Stomach (tissue), 9 donors: ENCODE results near the gene FCRLB. TPM values are rescaled to one million over a fixed set of nuclear protein-coding genes. Genes with fewer than 3 reads are reported as not detected.

Experiments used
- DNase-seq, 2 donors: peaks; one replicate each; pipeline versions ENCODE4 v3.0.0 to v3.0.0-alpha.2; 2013 to 2019
- H3K27ac ChIP-seq, 5 donors: fragments of 200-600 bp in 4 of 5; sonication (generic) in 4 of 5; one replicate each; pipeline ENCODE4 v1.5.1; 2013 to 2019; ENCODE audit warnings: mild to moderate bottlenecking in 1 of 5, moderate library complexity in 1 of 5
- H3K27me3 ChIP-seq, 3 donors: fragments of 200-600 bp; sonication (generic); one replicate each; pipeline ENCODE4 v1.5.1; 2017 to 2019; ENCODE audit warnings: mixed run types in 1 of 3
- H3K36me3 ChIP-seq, 4 donors: fragments of 200-600 bp; sonication (generic); 1 replicate in 3 of 4; 2 replicates in 1 of 4; pipeline ENCODE4 v1.5.1; 2016 to 2019
- H3K4me1 ChIP-seq, 4 donors: fragments of 200-600 bp; sonication (generic); one replicate each; pipeline ENCODE4 v1.5.1; 2016 to 2019
- H3K4me3 ChIP-seq, 4 donors: fragments of 200-600 bp; sonication (generic) in 3 of 4; one replicate each; pipeline ENCODE4 v1.5.1; 2016 to 2019; ENCODE audit warnings: mild to moderate bottlenecking in 1 of 4
- H3K9me3 ChIP-seq, 4 donors: fragments of 200-600 bp; sonication (generic); one replicate each; pipeline ENCODE4 v1.5.1; 2016 to 2019
- EP300 ChIP-seq: sonication (generic); formaldehyde crosslinking; IDR thresholded peaks from one replicate; pipeline ENCODE4 v1.6.1; 2017; ENCODE audit warnings: antibody characterized with exemption
- POLR2A ChIP-seq, 4 donors: fragments of 450-650 bp; IDR thresholded peaks; one replicate each; pipeline ENCODE4 v1.6.1; 2016; ENCODE audit warnings: antibody characterized with exemption in 4 of 4, control low read depth in 2 of 4, mild to moderate bottlenecking in 1 of 4, moderate library complexity in 1 of 4
- POLR2AphosphoS5 ChIP-seq, 3 donors: sonication (generic); formaldehyde crosslinking; IDR thresholded peaks; one replicate each; pipeline ENCODE4 v1.6.1; 2016; ENCODE audit warnings: antibody characterized with exemption in 3 of 3
- WGBS, 5 donors: extraction: QIAGEN DNeasy Blood & Tissue Kit in 3 of 5; methylation state at CpG; one replicate each; pipeline versions ENCODE4 v1.1.5 to v1.1.7; 2013 to 2018; 5-methylcytosine and 5-hydroxymethylcytosine counted together
- intact Hi-C: fragments of 100-400 bp; cut with DNase I; formaldehyde crosslinking; loops from one replicate; pipeline ENCODE4 v1.15.1; 2023; ENCODE audit warnings: low total_unique reads
- polyA plus RNA-seq, 3 donors: library from polyadenylated mRNA; stranded (reverse); fragments of 200-250 nt; gene quantifications; one replicate each; pipeline ENCODE4 v1.2.3, GENCODE V29; 2013
- total RNA-seq, 5 donors: library from RNA; depleted of rRNA; stranded (reverse); fragments of >200 nt; gene quantifications; one replicate each; pipeline versions ENCODE4 v1.1.0 to v1.2.3, GENCODE V29; 2014 to 2016
- TF ChIP-seq, protein P1 (sequence below), 7 experiments: fragments of 450-650 bp in 4 of 7; fragments of 200-600 bp in 3 of 7; sonication (generic) in 3 of 7; IDR thresholded peaks; one replicate each; pipeline ENCODE4 v1.5.1; 2016 to 2019; ENCODE audit warnings: antibody characterized with exemption in 7 of 7, control low read depth in 2 of 7, mild to moderate bottlenecking in 1 of 7
- donor health status: healthy with polysubstance abuse.
- donor health status: Bipolar disorder and iron deficiency.
- donor health status: healthy.

The FCRLB gene
- total and polyA plus RNA-seq, 8 donors = 0.30 to 3.8 (median 0.62) TPM; not detected in 4

GRCh38 chr1:161676958-161677689, 44.2 kb upstream of the FCRLB start:
- TF ChIP-seq, protein P1, sequence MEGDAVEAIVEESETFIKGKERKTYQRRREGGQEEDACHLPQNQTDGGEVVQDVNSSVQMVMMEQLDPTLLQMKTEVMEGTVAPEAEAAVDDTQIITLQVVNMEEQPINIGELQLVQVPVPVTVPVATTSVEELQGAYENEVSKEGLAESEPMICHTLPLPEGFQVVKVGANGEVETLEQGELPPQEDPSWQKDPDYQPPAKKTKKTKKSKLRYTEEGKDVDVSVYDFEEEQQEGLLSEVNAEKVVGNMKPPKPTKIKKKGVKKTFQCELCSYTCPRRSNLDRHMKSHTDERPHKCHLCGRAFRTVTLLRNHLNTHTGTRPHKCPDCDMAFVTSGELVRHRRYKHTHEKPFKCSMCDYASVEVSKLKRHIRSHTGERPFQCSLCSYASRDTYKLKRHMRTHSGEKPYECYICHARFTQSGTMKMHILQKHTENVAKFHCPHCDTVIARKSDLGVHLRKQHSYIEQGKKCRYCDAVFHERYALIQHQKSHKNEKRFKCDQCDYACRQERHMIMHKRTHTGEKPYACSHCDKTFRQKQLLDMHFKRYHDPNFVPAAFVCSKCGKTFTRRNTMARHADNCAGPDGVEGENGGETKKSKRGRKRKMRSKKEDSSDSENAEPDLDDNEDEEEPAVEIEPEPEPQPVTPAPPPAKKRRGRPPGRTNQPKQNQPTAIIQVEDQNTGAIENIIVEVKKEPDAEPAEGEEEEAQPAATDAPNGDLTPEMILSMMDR (IDR thresholded peaks at IDR 0.05) = no peak
- TF ChIP-seq POLR2AphosphoS5 (IDR thresholded peaks at IDR 0.05) = no peak
- no peak for TF ChIP-seq POLR2A (IDR thresholded peaks at IDR 0.05)
- Histone ChIP-seq H3K4me3 (no peak overlapping the region), H3K27ac (no peak overlapping the region), H3K27me3 (peaks cover 0 to 10% (median 0%) of the 10 kb centered on the region in 3 donors), H3K36me3 (no peaks in the 10 kb centered on the region), H3K9me3 (no peaks in the 10 kb centered on the region), H3K4me1 (no peaks in the 10 kb centered on the region)
- DNase-seq = peak in 1 of 2 donors; percentile 32
- WGBS, 5 donors = 48 to 66% (median 51%) methylated on average over 5 of the region's 5 CpGs
- intact Hi-C loops = no loop called here

DNA sequence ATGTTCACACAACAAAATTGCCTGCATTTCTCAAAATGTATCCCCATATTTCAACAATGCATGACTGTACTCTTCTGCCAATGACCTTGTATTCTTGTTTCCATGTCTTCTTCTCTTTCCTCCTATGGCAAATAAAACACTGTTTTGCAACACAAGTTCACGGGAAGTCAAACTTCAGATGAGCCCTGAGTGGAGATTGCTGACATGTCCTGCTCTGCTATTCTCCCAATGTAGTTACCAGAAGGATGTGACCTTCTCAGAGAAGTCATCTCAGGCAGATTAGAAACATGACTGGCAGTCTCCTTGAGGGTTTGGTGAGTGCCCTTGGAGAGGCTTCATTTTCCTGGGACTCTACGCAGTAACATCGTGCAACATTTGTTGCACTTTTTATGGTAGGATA, 42.8 kb upstream of the FCRLB start:
- H3K27ac ChIP-seq = no peak overlapping the region
- 87 to 96% (median 95%) methylated on average over 3 of the region's 3 CpGs for WGBS, 5 donors

DNA sequence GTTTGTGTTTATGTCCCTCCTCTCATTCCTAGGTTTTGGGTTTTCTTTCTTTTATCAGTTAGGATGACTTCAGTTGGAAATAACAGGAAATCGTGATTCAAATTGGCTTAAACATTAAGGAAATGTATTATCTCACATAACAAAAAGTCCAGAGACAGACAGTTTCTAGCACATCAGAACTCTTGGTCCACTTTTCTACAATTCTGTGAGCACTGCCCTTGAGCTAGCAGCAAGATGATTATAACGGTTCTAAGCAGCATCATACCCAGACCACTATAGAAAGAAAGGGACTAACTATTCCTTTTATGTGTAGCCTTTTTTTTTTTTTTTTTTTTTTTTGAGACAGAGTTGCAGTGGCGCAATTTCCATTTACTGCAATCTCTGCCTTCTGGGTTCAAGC, 39.5 kb upstream of the FCRLB start:
- intact Hi-C loops = no loop called here
- TF ChIP-seq POLR2A (IDR thresholded peaks at IDR 0.05) (no peak), POLR2AphosphoS5 (IDR thresholded peaks at IDR 0.05) (no peak), EP300 (no peak)
- TF ChIP-seq, protein P1 (IDR thresholded peaks at IDR 0.05) = no peak
- Histone ChIP-seq H3K27me3 (peaks cover 0 to 14% (median 0%) of the 10 kb centered on the region in 3 donors), H3K4me1 (no peaks in the 10 kb centered on the region), H3K36me3 (no peaks in the 10 kb centered on the region), H3K4me3 (no peak overlapping the region), H3K9me3 (no peaks in the 10 kb centered on the region), H3K27ac (no peak overlapping the region)
- WGBS, 5 donors = 77 to 81% (median 80%) methylated on average over 3 of the region's 3 CpGs
- no peak for DNase-seq

More for the DNA sequence above, 42.8 kb upstream of the FCRLB start:
- no peaks in the 10 kb centered on the region for H3K4me1 ChIP-seq
- no peaks in the 10 kb centered on the region for H3K36me3 ChIP-seq
- intact Hi-C loops = no loop called here
- H3K4me3 ChIP-seq = no peak overlapping the region
- TF ChIP-seq EP300 = no peak
- no peak for TF ChIP-seq POLR2AphosphoS5 (IDR thresholded peaks at IDR 0.05)
- TF ChIP-seq, protein P1 (IDR thresholded peaks at IDR 0.05) = no peak
- TF ChIP-seq POLR2A (IDR thresholded peaks at IDR 0.05) = no peak
- no peak for DNase-seq
- H3K27me3 ChIP-seq = peaks cover 0 to 14% (median 0%) of the 10 kb centered on the region in 3 donors
- H3K9me3 ChIP-seq = no peaks in the 10 kb centered on the region

- Histone ChIP-seq H3K27ac (no peak overlapping the region), H3K27me3 (peaks cover 0 to 38% (median 11%) of the 10 kb centered on the region in 3 donors), H3K9me3 (no peaks in the 10 kb centered on the region), H3K4me3 (no peak overlapping the region), H3K36me3 (no peaks in the 10 kb centered on the region), H3K4me1 (no peaks in the 10 kb centered on the region)
- DNase-seq = no peak
- intact Hi-C loops = no loop called here
- no peak for TF ChIP-seq EP300
- no peak for TF ChIP-seq POLR2AphosphoS5 (IDR thresholded peaks at IDR 0.05)
- TF ChIP-seq POLR2A (IDR thresholded peaks at IDR 0.05) = no peak
- TF ChIP-seq, protein P1 (IDR thresholded peaks at IDR 0.05) = no peak
- 62 to 70% (median 64%) methylated on average over 3 of the region's 3 CpGs for WGBS, 5 donors
Measured at GRCh38 chr1:161688946-161689345, 32.4 kb upstream of the FCRLB start.
